H54 (cell line): ENCODE results near the gene ERC1.

Source experiments
- DNase-seq: peaks from one replicate; pipeline ENCODE4 v3.0.0; 2011; ENCODE audit warnings: low spot score, mixed read lengths; ENCODE audit not compliant: insufficient read length
- FAIRE-seq: peaks from 3 replicates; lab custom pipeline; 2011; peaks lifted over from hg19 to GRCh38; lab: Jason Lieb, UNC
- POLR2A ChIP-seq: IDR thresholded peaks from 2 replicates; pipeline ENCODE4 v1.6.1; 2011; ENCODE audit warnings: low read depth, mild to moderate bottlenecking, low read length

ERC1 gene

GRCh38 chr12:1515010-1515409 lies 524.0 kb downstream of the ERC1 start:
- FAIRE-seq: no peak
- DNase-seq: no peak
- no peak for TF ChIP-seq POLR2A

DNA sequence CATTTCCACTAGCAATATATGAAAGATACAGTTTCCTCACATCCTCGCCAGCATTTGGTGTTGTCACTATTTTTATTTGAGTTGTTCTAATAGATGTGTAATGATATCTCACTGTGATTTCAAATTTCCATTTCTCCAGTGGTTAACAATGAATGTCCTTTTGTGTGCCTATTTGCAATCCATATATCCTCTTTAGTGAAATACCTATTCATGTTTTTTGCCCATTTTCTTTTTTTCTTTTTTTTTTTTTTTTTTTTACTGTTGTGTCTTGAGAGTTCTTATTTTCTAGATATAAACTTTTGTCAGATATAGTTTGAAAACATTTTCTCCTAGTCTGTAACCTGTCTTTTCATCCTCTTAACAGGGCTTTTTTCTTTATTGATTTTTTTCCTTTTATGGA lies 524.4 kb downstream of the ERC1 start:
- no peak for DNase-seq
- no peak for FAIRE-seq
- no peak for TF ChIP-seq POLR2A

DNA sequence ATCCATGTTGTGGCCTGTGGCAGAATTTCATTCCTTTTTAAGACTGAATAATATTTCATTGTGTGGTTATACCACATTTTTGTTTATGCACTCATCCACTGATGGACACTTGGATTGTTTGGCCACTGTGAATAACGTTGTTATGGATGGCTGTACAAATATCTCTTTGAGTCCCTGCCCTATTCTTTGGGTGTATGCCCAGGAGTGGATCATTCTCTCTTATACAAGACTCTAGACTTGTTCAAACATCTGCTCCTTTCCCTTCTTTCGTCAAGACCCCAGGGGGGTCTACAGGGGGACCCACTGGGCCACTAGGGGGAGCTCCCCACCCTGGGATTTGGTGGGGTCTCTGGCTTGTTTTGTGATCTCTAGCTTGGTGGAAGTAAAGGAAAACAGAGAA lies 526.0 kb downstream of the ERC1 start:
- DNase-seq (no peak), FAIRE-seq (peak; percentile 36)
- TF ChIP-seq POLR2A: no peak

- FAIRE-seq: no peak
- no peak for TF ChIP-seq POLR2A
- no peak for DNase-seq
Measured at GRCh38 chr12:1517734-1518525, 526.9 kb downstream of the ERC1 start.

DNA sequence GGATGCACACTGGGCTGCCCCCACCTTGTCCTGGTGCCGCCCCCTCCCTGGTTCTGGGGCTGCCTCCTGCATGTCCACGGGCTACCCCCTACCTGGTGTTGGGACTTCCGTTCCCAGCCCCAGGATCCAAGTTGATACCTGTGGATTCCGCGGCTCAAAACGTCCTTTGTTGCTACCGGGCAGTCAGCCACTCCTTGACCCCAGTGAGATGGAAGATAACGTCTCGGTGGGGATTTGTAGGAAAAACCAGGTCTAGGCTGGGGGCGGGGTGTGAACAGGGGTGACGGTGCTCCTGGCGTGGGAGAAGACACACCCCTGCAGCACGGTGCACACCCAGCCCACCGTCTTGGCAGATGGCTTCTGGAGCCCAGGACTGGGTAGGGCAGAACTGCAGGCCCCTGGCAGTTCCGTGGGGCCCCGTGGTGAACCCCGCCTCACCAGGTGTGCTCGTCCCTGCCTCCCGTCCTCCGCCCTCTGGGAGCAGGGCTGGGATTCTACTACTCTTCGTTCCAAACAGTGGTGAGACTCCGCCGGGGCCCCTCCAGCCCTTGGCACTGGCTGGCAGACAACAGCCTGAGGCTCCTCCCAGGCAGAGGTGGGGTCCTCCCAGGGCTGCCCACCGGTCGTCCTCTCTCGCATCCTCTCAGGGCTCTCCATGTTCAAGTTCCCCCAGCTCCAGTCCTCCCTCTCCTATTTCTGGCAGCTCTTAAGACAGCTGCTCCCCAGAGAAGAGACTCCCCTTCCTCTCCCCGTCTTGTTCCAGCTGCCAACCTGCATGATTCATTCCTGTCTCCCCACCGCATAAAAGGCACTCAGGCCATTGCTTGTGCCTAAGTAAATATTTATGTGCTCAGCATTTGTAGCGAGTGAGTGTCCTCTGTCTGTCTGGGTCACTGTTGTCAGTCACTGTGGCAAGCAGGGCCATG lies 527.8 kb downstream of the ERC1 start:
- no peak for TF ChIP-seq POLR2A
- peak; percentile 93 for FAIRE-seq

DNA sequence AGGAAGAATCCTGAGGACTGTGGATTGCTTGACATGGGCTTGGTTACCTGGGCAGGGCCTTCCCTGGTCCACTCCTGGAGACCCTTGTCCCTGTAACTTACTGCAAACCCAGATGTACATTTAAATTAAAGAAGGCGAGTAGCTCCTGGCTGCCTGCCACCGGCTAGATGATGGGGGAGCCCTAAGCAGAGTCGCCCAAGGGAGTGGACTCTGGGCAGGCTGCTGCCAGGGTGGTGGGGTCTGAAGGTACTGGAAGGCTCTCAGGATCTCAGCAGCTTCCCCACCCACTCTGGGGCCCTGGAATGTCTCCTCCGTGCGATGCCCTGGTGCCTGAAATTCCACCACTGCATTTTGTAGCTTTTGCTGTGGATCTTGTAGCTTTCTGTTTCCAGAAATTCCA lies 528.6 kb downstream of the ERC1 start:
- DNase-seq (no peak), FAIRE-seq (no peak)
- no peak for TF ChIP-seq POLR2A

More for the DNA sequence above, 527.8 kb downstream of the ERC1 start:
- peak; percentile 64 for DNase-seq

GRCh38 chr12:1523046-1523445 lies 532.0 kb downstream of the ERC1 start:
- FAIRE-seq: no peak
- TF ChIP-seq POLR2A: no peak
- DNase-seq: no peak

GRCh38 chr12:1523558-1524050 lies 532.6 kb downstream of the ERC1 start:
- TF ChIP-seq POLR2A: no peak
- DNase-seq (no peak), FAIRE-seq (no peak)

- DNase-seq (no peak), FAIRE-seq (no peak)
- no peak for TF ChIP-seq POLR2A
Measured at GRCh38 chr12:1525858-1526257, 534.8 kb downstream of the ERC1 start.

DNA sequence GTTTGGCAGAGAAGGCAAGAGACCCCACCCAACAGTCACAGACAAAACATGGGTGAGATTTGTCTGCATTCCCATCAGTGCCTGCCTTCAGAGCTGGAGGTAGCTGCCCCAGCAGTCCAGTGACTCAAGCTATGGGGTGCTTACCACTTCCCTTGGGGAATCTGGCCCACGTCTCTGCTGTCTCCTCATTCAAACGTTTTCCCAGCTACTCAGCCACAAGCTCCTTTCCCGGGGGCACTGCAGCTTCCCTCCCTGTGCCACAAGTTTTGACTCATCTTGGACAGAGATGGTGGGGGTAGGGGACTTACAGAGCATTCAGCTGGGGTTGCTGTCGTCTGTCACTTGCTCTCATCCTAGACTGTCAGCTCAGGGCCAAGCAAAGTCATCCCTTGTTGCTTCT lies 536.8 kb downstream of the ERC1 start:
- FAIRE-seq (peak; percentile 89), DNase-seq (peak; percentile 90)
- no peak for TF ChIP-seq POLR2A

- FAIRE-seq: no peak
- TF ChIP-seq POLR2A: no peak
- DNase-seq: no peak
Measured at GRCh38 chr12:1528791-1529190, 537.8 kb downstream of the ERC1 start.

DNA sequence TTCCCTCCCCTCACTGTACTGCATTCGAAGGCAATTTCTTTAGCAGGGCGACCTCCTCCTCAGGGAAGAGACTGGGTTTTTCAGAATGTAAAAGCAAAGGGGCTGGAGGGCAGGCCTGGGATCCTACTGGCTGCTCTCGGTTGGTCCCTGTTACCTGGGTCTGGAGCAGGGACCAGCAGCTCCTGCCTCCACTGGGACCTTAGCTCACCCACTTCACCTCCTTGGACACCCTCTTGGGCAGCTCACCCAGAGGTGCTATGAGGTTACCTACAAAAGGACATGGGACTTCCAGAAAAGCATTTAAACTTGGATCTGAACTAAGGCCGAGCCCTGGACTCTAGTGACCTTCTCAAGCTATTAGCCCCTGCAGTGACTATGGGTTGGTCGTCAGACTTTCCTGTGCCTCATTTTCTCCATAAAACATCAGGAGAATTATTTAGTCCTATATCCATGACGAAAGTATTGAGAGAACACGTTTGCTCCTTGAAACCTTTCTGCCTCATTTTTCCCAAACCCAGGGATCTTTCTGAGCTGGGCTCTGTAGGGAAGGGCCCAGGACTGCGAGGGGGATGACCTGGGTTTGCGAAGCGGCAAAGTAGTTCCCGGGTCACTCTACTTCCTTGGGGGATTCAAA lies 538.3 kb downstream of the ERC1 start:
- no peak for DNase-seq
- TF ChIP-seq POLR2A: no peak
- no peak for FAIRE-seq

DNA sequence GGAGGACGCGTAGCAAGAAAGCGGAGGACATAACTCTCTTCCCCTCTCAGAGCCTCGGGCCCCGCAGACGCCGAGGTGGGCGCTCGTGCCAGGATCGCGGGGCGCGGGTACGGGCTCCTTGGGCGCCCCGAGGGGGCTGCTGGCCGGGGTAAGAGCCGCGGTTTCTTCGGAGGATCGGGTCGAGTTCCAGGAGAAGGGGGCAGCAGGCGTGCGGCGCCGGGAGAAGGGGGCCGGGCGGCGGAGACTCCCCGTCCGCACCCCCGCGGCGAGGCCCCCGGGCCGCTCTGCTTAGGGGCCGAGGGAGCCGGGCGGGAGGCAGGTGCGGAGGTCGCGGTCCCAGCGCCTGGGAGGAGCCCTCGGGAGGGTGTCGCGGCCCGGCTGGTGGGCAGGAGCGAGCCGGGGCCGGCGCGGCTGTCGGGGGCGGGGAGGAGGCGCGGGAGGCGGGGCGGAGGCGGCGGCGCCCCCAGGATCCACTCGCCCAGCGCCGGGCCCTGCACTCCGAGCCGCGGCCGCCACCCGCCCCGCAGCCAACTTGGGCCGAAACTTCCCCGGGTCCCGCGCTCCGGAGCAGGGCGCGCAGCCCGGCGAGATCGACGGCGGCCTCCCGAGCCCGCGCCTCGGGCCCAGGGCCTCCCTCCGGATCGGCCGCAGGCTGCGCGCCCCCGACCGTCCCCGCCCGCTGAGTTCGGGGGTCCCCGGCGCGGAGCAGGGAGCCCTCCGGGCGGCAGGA lies 539.0 kb downstream of the ERC1 start:
- peak; percentile 35; the same call in 1 of the 2 replicates for TF ChIP-seq POLR2A
- no peak for DNase-seq
- FAIRE-seq: no peak
